ENCODE results near the gene SLC25A22.

DNA sequence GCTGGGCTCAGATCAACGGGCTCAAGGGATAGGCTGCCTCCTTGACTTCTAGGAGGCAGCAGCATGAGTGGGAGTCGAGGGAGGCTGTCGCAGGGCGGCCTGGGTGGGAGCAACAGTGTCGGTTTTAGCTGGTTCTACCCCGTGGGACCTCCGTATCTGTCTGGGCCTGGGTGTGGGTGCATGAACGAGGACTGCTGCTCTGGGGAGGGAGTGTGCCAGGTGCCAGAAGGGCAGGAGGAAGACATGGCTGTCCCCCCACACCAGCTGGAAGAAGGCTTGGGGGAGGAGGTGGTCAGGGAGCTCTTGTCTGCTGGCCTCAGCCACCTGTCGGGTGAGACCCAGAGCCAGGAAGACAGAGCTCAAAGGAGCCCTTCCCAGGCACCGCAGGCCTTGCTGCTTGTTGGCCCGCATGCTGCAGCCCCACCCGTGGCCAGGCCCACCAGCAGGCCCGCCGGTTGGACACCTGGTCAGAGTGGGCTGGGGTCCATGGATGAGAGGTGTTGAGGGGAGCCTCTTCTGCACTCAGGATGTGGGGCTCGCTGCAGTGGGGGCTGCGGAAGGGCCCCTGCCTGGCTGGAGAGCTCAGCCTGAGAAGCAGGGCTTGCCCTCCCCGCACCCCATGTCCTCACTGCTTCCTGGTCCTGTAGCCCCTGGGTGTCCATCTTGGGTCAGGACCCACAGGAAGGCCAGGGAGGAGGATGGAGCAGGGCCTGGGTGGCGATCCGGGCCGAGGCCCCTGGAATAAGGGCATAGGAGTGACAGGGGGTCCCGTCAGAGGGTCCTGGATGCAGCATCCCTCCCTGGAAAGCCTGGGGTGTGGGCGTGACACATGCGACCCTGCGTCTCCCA is 11.6 kb downstream of the SLC25A22 start:
- TF ChIP-seq POLR2A (IDR thresholded peaks at IDR 0.05), result no peak
- TF ChIP-seq, protein P1, sequence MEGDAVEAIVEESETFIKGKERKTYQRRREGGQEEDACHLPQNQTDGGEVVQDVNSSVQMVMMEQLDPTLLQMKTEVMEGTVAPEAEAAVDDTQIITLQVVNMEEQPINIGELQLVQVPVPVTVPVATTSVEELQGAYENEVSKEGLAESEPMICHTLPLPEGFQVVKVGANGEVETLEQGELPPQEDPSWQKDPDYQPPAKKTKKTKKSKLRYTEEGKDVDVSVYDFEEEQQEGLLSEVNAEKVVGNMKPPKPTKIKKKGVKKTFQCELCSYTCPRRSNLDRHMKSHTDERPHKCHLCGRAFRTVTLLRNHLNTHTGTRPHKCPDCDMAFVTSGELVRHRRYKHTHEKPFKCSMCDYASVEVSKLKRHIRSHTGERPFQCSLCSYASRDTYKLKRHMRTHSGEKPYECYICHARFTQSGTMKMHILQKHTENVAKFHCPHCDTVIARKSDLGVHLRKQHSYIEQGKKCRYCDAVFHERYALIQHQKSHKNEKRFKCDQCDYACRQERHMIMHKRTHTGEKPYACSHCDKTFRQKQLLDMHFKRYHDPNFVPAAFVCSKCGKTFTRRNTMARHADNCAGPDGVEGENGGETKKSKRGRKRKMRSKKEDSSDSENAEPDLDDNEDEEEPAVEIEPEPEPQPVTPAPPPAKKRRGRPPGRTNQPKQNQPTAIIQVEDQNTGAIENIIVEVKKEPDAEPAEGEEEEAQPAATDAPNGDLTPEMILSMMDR (IDR thresholded peaks at IDR 0.05), result no peak
- no peak for TF ChIP-seq POLR2AphosphoS5 (IDR thresholded peaks at IDR 0.05)

All from prostate gland (tissue), 2 donors.